NT2/D1 (cell line): ENCODE measurements around the gene PAFAH1B1.
"Not testable (repeated sequence)": the region's sequence is repeated elsewhere in the genome, so short reads cannot be mapped to it uniquely, and the experiment has no call there.

Source experiments
- DNase-seq: peaks from one replicate; pipeline ENCODE4 v3.0.0-alpha.2; 2011; ENCODE audit warnings: low read depth, low spot score
- H3K27me3 ChIP-seq: 2 replicates; pipeline ENCODE4 v1.6.0; 2011; ENCODE audit warnings: mild to moderate bottlenecking; ENCODE audit not compliant: insufficient read length, insufficient read depth
- H3K36me3 ChIP-seq: 2 replicates; pipeline ENCODE4 v1.6.1; 2011; ENCODE audit warnings: mild to moderate bottlenecking, low read length, mixed read lengths; ENCODE audit not compliant: insufficient read depth, insufficient read length
- H3K4me1 ChIP-seq: 2 replicates; pipeline ENCODE4 v1.5.1; 2011; ENCODE audit not compliant: insufficient read depth, insufficient read length
- H3K4me3 ChIP-seq: 2 replicates; pipeline ENCODE4 v1.5.1; 2011; ENCODE audit warnings: low read depth; ENCODE audit not compliant: insufficient read length
- H3K9ac ChIP-seq: 2 replicates; pipeline ENCODE4 v1.6.0; 2011; ENCODE audit warnings: low read depth; ENCODE audit not compliant: insufficient read length
- H3K9me3 ChIP-seq: 2 replicates; pipeline ENCODE4 v1.5.1; 2011; ENCODE audit warnings: mild to moderate bottlenecking, low read length; ENCODE audit not compliant: insufficient read depth
- SUZ12 ChIP-seq: IDR thresholded peaks from 2 replicates; pipeline ENCODE4 v1.6.1; 2011; ENCODE audit not compliant: insufficient read length, insufficient read depth; ENCODE audit errors: extremely low read depth
- YY1 ChIP-seq: IDR thresholded peaks from 2 replicates; pipeline ENCODE4 v1.6.1; 2011; ENCODE audit not compliant: insufficient read length, insufficient read depth
- ZNF274 ChIP-seq: IDR thresholded peaks from 2 replicates; pipeline ENCODE4 v1.6.1; 2011; ENCODE audit warnings: mild to moderate bottlenecking, low read depth, low read length

The PAFAH1B1 gene

DNA sequence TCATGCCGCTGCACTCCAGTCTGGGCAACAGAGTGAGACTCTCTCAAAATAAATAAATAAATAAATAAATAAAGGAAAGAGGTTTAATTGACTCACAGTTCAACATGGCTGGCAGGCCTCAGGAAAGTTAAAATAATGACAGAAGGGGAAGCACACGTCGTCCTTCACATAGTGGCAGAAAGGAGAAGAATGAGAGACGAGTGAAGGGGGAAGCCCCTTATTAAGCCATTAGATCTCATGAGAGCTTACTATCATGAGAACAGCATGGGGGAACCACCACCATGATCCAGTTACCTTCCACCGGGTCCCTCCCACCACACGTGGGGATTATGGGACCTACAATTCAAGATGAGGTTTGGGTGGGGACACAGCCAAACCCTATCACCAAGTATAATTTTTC, 54.5 kb downstream of the PAFAH1B1 start:
- Histone ChIP-seq H3K4me3 (no peak overlapping the region), H3K9ac (no peak overlapping the region), H3K4me1 (no peaks in the 10 kb centered on the region), H3K36me3 (peaks cover 14% of the 10 kb centered on the region), H3K9me3 (no peaks in the 10 kb centered on the region), H3K27me3 (no peaks in the 10 kb centered on the region)
- TF ChIP-seq ZNF274 (no peak), SUZ12 (no peak), YY1 (no peak)
- no peak for DNase-seq

- peaks cover 19% of the 10 kb centered on the region for H3K36me3 ChIP-seq
- no peak overlapping the region for H3K9ac ChIP-seq
- H3K9me3 ChIP-seq = no peaks in the 10 kb centered on the region
- H3K4me3 ChIP-seq = no peak overlapping the region
- no peak for DNase-seq
- no peaks in the 10 kb centered on the region for H3K27me3 ChIP-seq
- TF ChIP-seq YY1 (no peak), SUZ12 (no peak), ZNF274 (no peak)
- H3K4me1 ChIP-seq = no peaks in the 10 kb centered on the region
These were observed 55.7 kb downstream of the PAFAH1B1 start for GRCh38 chr17:2649191-2649590.

DNA sequence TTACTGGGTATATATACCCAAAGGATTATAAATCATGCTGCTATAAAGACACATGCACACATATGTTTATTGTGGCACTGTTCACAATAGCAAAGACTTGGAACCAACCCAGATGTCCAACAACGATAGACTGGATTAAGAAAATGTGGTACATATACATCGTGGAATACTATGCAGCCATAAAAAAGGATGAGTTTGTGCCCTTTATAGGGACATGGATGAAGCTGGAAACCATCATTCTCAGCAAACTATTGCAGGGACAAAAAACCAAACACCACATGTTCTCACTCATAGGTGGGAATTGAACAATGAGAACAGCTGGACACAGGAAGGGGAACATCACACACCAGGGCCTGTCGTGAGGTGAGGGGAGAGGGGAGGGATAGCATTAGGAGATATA, 59.5 kb downstream of the PAFAH1B1 start:
- not testable (repeated sequence) for H3K4me3 ChIP-seq, H3K9me3 ChIP-seq, DNase-seq

GRCh38 chr17:2655546-2655945, 62.1 kb downstream of the PAFAH1B1 start:
- H3K9ac ChIP-seq = no peak overlapping the region
- no peak overlapping the region for H3K4me3 ChIP-seq
- H3K27me3 ChIP-seq = no peaks in the 10 kb centered on the region
- H3K9me3 ChIP-seq = no peaks in the 10 kb centered on the region
- H3K36me3 ChIP-seq = peaks cover 15% of the 10 kb centered on the region
- TF ChIP-seq SUZ12 (no peak), YY1 (no peak), ZNF274 (no peak)
- no peaks in the 10 kb centered on the region for H3K4me1 ChIP-seq
- DNase-seq = no peak

More for the DNA sequence above, 59.5 kb downstream of the PAFAH1B1 start:
- H3K27me3 ChIP-seq, H3K4me1 ChIP-seq, H3K9ac ChIP-seq: not testable (repeated sequence)
- H3K36me3 ChIP-seq = peaks cover 20% of the 10 kb centered on the region

DNA sequence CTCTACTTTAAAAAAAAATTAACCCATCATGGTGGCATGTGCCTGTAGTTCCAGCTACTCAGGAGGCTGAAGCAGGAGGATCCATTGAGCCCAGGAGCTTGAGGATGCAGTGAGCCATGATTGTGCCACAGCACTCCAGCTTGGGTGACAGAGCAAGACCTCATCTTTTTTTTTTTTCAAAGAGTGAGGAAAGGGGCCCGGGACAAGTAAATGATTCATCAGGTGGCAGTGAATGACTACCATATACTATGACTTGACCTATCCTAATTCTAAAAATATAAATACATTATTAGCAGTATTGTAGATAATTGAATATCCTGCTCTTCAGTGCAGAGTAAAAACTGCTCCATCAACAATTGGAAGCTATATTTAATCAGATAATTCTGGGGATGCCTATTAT, 62.8 kb downstream of the PAFAH1B1 start:
- H3K9ac ChIP-seq = no peak overlapping the region
- no peaks in the 10 kb centered on the region for H3K9me3 ChIP-seq
- TF ChIP-seq SUZ12 = no peak
- TF ChIP-seq ZNF274 = no peak
- no peak for TF ChIP-seq YY1
- H3K4me1 ChIP-seq = no peaks in the 10 kb centered on the region
- H3K4me3 ChIP-seq = no peak overlapping the region
- peaks cover 15% of the 10 kb centered on the region for H3K36me3 ChIP-seq
- no peaks in the 10 kb centered on the region for H3K27me3 ChIP-seq
- no peak for DNase-seq

- not testable (repeated sequence) for DNase-seq, H3K4me3 ChIP-seq, H3K27me3 ChIP-seq, H3K9me3 ChIP-seq, H3K9ac ChIP-seq, H3K4me1 ChIP-seq, H3K36me3 ChIP-seq
These were observed 65.9 kb downstream of the PAFAH1B1 start for GRCh38 chr17:2659337-2659736.

DNA sequence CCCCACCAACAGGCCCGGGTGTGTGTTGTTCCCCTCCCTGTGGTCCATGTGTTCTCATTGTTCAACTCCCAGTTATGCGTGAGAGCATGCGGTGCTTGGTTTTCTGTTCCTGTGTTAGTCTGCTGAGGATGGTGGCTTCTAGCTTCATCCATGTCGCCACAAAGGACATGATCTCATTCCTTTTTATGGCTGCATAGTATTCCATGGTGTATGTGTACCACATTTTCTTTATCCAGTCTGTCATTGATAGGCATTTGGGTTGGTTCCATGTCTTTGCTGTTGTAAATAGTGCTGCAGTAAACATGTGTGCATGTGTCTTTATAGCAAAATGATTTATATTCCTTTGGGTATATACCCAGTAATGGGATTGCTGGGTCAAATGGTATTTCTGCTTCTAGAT, 67.0 kb downstream of the PAFAH1B1 start:
- not testable (repeated sequence) for H3K36me3 ChIP-seq, H3K27me3 ChIP-seq, DNase-seq

GRCh38 chr17:2672026-2672425, 78.6 kb downstream of the PAFAH1B1 start:
- Histone ChIP-seq H3K4me3 (no peak overlapping the region), H3K36me3 (peaks cover 63% of the 10 kb centered on the region), H3K4me1 (no peaks in the 10 kb centered on the region), H3K9me3 (no peaks in the 10 kb centered on the region), H3K9ac (no peak overlapping the region), H3K27me3 (no peaks in the 10 kb centered on the region)
- DNase-seq = no peak
- TF ChIP-seq YY1 = no peak
- no peak for TF ChIP-seq ZNF274
- no peak for TF ChIP-seq SUZ12

More for the DNA sequence above, 67.0 kb downstream of the PAFAH1B1 start:
- H3K9me3 ChIP-seq, H3K4me1 ChIP-seq, H3K9ac ChIP-seq, H3K4me3 ChIP-seq: not testable (repeated sequence)

DNA sequence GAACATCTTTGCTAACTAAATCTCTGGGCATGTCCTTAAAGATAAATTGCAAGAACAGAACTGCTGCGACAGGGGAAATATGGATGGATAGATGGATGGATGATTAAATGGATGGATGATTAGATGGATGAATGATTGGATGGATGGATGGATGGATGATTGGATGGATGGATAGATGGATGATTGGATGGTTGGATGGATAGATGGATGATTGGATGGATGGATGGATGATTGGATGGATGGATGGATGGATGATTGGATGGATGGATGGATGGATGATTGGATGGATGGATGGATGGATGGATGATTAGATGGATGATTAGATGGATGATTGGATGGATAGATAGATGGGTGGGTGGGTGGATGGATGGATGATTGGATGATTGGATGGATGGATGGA, 85.8 kb downstream of the PAFAH1B1 start:
- H3K4me3 ChIP-seq, H3K9ac ChIP-seq, H3K4me1 ChIP-seq, DNase-seq, H3K9me3 ChIP-seq, H3K27me3 ChIP-seq: not testable (repeated sequence)
- H3K36me3 ChIP-seq = peaks cover 58% of the 10 kb centered on the region
